Activated CD8-positive, alpha-beta T cell treated with anti-CD3 and anti-CD28 coated beads, Interleukin-2, amount 10 ng/mL, durations not matched to agents 7 days and 5 days (primary cell): ENCODE results near the gene MMP19. TPM values are rescaled to one million over a fixed set of nuclear protein-coding genes. Genes with fewer than 3 reads are reported as not detected.

Experiments used
- ATAC-seq: fragments of 150-1000 bp; cut with Tn5 transposase; one replicate; pipeline ENCODE4 v1.10.0; 2021; ENCODE audit warnings: moderate library complexity
- CTCF ChIA-PET: fragments of 350-600 bp; sonication (Branson Sonifier 250); formaldehyde crosslinking; loops from one replicate; lab custom pipeline; 2021; ENCODE audit warnings: antibody characterized with exemption; lab: Charles Lee
- POLR2A ChIA-PET: fragments of 350-600 bp; sonication (Branson Sonifier 250); formaldehyde crosslinking; loops from one replicate; lab custom pipeline; 2021; ENCODE audit warnings: antibody characterized with exemption; lab: Charles Lee
- DNase-seq: peaks from one replicate; pipeline ENCODE4 v3.0.0-alpha.2; 2020
- H3K27ac Mint-ChIP-seq: one replicate; pipeline ENCODE4 v1.8.0; 2021; ENCODE audit warnings: mild to moderate bottlenecking, mixed read lengths
- H3K27me3 Mint-ChIP-seq: one replicate; pipeline ENCODE4 v1.8.0; 2021; ENCODE audit warnings: low read depth, mixed read lengths
- H3K36me3 Mint-ChIP-seq: one replicate; pipeline ENCODE4 v1.8.0; 2021; ENCODE audit warnings: low read depth, mixed read lengths
- H3K4me1 Mint-ChIP-seq: one replicate; pipeline ENCODE4 v1.8.0; 2021; ENCODE audit warnings: low read depth, mixed read lengths
- H3K4me3 Mint-ChIP-seq: one replicate; pipeline ENCODE4 v1.8.0; 2021; ENCODE audit warnings: mild to moderate bottlenecking, mixed read lengths
- H3K9me3 Mint-ChIP-seq: one replicate; pipeline ENCODE4 v1.8.0; 2022; ENCODE audit warnings: mixed read lengths; ENCODE audit not compliant: insufficient read depth
- total RNA-seq, 2 experiments: library from RNA; stranded (reverse); gene quantifications; one replicate each; pipeline ENCODE4 v1.2.3, GENCODE V29; 2021

Gene MMP19
- total RNA-seq, 2 experiments from 2014 or later: not detected

DNA sequence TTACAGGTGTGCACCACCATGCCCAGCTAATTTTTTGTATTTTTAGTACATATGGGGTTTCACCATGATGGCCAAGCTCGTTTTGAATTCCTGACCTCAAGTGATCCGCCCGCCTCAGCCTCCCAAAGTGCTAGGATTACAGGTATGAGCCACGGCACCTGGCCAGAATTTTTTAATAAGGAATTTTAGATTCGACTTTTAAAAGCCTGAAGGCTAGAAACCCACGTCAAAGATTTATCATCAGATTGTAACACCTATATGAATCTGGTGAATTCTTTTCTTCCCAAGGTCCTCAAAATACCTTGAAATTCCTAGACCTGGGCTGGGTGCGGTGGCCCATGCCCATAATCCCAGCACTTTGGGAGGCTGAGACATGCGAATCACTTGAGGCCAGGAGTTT is 18.7 kb upstream of the MMP19 start:
- H3K4me1 Mint-ChIP-seq: no peaks in the 10 kb centered on the region
- no peaks in the 10 kb centered on the region for H3K36me3 Mint-ChIP-seq
- ChIA-PET CTCF (no interaction called here), POLR2A (no interaction called here)
- DNase-seq (no peak), ATAC-seq (no peak)
- peaks cover 6% of the 10 kb centered on the region for H3K9me3 Mint-ChIP-seq
- no peak overlapping the region for H3K27ac Mint-ChIP-seq
- H3K4me3 Mint-ChIP-seq: no peak overlapping the region
- peaks cover 3% of the 10 kb centered on the region for H3K27me3 Mint-ChIP-seq

DNA sequence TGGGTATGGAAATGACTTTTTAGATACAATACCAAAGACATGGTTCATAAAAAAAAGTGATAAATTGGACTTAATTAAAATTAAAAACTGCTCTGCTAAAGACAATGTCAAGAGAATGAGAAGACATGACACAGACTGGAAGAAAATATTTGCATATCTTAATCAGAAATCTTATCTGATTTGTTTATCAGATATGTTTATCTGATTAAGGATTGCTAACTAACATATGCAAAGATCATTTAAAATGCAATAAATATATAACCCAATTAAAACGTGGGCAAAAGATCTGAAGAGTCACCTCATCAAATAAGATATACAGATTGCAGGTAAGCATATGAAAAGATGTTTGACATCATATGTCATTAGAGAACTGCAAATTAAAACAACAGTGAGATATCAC is 10.0 kb upstream of the MMP19 start:
- no peak overlapping the region for H3K27ac Mint-ChIP-seq
- no peaks in the 10 kb centered on the region for H3K9me3 Mint-ChIP-seq
- ChIA-PET POLR2A (no interaction called here), CTCF (no interaction called here)
- H3K4me3 Mint-ChIP-seq: no peak overlapping the region
- no peak for DNase-seq
- H3K4me1 Mint-ChIP-seq: peaks cover 5% of the 10 kb centered on the region
- no peaks in the 10 kb centered on the region for H3K36me3 Mint-ChIP-seq
- ATAC-seq: no peak
- H3K27me3 Mint-ChIP-seq: peaks cover 5% of the 10 kb centered on the region

DNA sequence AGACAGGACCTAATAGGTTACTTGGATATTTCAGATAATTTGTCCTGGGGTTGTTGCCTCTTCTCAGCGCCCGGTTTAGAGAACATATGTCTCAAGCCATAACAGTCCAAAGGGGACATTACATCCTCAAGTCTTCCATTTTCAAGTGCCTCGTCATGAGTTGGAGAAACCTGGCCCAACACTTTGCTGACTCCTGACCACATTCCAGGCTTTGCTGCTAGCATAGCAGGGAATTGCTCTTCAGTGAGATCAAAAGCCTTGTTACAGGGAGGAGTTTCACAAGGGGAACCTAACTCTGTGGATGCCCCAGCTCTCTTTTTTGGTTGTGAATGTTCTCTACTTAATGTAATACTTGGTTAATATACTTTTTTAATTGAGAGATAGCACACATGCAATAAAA is 8.2 kb upstream of the MMP19 start:
- Mint-ChIP-seq H3K9me3 (no peaks in the 10 kb centered on the region), H3K27me3 (peaks cover 5% of the 10 kb centered on the region), H3K27ac (no peak overlapping the region), H3K36me3 (no peaks in the 10 kb centered on the region), H3K4me1 (peaks cover 10% of the 10 kb centered on the region), H3K4me3 (no peak overlapping the region)
- ATAC-seq (no peak), DNase-seq (no peak)
- CTCF ChIA-PET: no interaction called here
- POLR2A ChIA-PET: no interaction called here

- peaks cover 5% of the 10 kb centered on the region for H3K27me3 Mint-ChIP-seq
- H3K27ac Mint-ChIP-seq: no peak overlapping the region
- ChIA-PET CTCF (no interaction called here), POLR2A (no interaction called here)
- no peak for ATAC-seq
- DNase-seq: no peak
- no peaks in the 10 kb centered on the region for H3K9me3 Mint-ChIP-seq
- no peak overlapping the region for H3K4me3 Mint-ChIP-seq
- peaks cover 10% of the 10 kb centered on the region for H3K4me1 Mint-ChIP-seq
- H3K36me3 Mint-ChIP-seq: no peaks in the 10 kb centered on the region
Observed at GRCh38 chr12:55850401-55850800, 7.7 kb upstream of the MMP19 start.

DNA sequence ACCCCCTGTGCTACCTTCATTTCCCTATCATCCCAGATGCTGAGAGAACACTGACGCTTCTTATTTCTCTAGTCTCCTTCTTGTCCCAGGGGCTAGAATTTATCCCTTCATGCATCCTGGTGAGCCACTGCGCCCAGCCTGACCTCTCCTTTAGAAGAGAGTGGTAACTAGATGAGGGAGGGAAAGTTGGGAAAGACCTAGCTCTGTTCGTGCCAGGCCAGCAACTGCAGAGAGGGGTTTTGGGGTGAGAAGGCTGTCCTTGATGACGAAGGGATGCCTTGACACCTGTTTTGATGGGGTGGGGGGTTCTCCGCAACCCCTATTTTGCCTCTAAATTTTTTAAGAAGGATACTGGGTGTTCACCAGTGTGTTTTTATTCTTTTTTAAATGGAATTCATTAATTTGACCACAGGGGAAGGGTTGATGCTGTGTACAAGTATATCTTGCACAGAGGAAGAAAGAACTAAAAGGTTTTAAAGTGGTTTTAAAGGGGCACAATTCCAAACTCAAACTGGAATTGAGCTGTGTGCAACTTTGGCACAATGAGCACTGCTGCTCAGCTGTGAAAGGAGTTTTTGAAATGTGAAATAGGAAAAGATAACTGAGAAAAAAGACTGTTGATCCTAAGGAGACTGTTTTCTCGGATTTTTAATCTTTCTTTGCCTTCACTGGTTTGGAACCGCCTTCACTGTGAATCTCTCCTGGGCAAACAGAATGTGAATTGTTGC is 7.0 kb upstream of the MMP19 start:
- no peaks in the 10 kb centered on the region for H3K9me3 Mint-ChIP-seq
- H3K36me3 Mint-ChIP-seq: no peaks in the 10 kb centered on the region
- CTCF ChIA-PET: no interaction called here
- H3K27ac Mint-ChIP-seq: no peak overlapping the region
- H3K4me3 Mint-ChIP-seq: no peak overlapping the region
- H3K4me1 Mint-ChIP-seq: peaks cover 10% of the 10 kb centered on the region
- ATAC-seq: no peak
- POLR2A ChIA-PET: no interaction called here
- peaks cover 5% of the 10 kb centered on the region for H3K27me3 Mint-ChIP-seq
- DNase-seq: no peak

- Mint-ChIP-seq H3K4me1 (peaks cover 10% of the 10 kb centered on the region), H3K27ac (no peak overlapping the region), H3K27me3 (peaks cover 5% of the 10 kb centered on the region), H3K36me3 (no peaks in the 10 kb centered on the region), H3K4me3 (no peak overlapping the region), H3K9me3 (no peaks in the 10 kb centered on the region)
- no peak for DNase-seq
- ATAC-seq: peak; percentile 53
- ChIA-PET POLR2A (interaction anchor here (0.7 to 1.4 kb wide), 3 partner anchors 17 to 152 kb away, joined by 3 to 4 read pairs (median 3); partner anchors contain the start of genes ORMDL2 and SARNP), CTCF (interaction anchor here (0.8 to 1.5 kb wide), 4 partner anchors 17 to 149 kb away, joined by 3 to 5 read pairs (median 3); partner anchors contain the start of gene SUOX)
Observed at GRCh38 chr12:55847603-55848291, 5.0 kb upstream of the MMP19 start.

GRCh38 chr12:55847033-55847432 is 4.3 kb upstream of the MMP19 start:
- Mint-ChIP-seq H3K36me3 (no peaks in the 10 kb centered on the region), H3K9me3 (no peaks in the 10 kb centered on the region), H3K4me3 (no peak overlapping the region), H3K4me1 (peaks cover 10% of the 10 kb centered on the region), H3K27ac (no peak overlapping the region), H3K27me3 (peaks cover 8% of the 10 kb centered on the region)
- ChIA-PET CTCF (interaction anchor here (1.2 to 1.5 kb wide), 2 partner anchors 109 to 150 kb away, joined by 3 read pairs; partner anchors contain the start of gene SUOX), POLR2A (interaction anchor here (0.7 to 1.4 kb wide), 3 partner anchors 17 to 153 kb away, joined by 3 to 4 read pairs (median 3); partner anchors contain the start of genes ORMDL2 and SARNP)
- ATAC-seq (peak; percentile 34), DNase-seq (no peak)

DNA sequence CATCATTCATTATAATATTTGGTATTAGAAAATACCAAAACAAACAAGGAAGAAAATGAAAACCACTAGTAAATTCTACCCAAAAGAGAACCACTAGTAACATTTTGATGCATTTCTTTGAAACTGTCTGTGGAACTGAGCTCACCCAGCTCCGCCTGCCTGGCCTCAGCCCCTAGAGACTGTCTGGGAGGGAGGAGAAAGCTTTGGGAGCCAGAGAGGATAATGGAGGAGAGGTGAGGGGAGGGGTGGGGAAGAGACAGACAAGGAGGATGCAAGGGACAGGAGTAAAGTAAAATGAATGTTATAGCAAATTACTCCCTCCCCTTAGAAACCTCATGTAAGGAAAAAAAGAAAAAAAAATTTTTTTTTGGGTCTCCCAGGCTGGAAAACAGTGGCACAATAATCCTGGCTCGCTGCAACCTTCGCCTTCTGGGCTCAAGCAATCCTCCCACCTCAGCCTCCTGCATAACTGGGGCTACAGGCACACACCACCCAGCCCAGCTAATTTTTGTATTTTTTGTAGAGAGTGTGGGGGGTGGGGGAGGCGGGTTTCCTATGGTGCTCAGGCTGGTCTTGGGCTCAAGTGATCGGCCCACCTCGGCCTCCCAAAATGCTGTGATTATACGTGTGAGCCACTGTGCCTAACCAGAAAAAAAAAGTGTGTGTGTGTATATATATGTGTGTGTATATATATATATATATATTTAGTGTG is 3.2 kb upstream of the MMP19 start:
- no peak for ATAC-seq
- no peak overlapping the region for H3K4me3 Mint-ChIP-seq
- no peak overlapping the region for H3K27ac Mint-ChIP-seq
- DNase-seq: no peak
- peaks cover 11% of the 10 kb centered on the region for H3K4me1 Mint-ChIP-seq
- ChIA-PET POLR2A (no interaction called here), CTCF (no interaction called here)
- H3K27me3 Mint-ChIP-seq: peaks cover 8% of the 10 kb centered on the region
- no peaks in the 10 kb centered on the region for H3K9me3 Mint-ChIP-seq
- no peaks in the 10 kb centered on the region for H3K36me3 Mint-ChIP-seq

GRCh38 chr12:55845361-55845760 is 2.6 kb upstream of the MMP19 start:
- POLR2A ChIA-PET: interaction anchor here (1.2 kb wide), 1 partner anchor 128 kb away, joined by 3 read pairs; the partner anchor contains the start of gene RAB5B
- no peaks in the 10 kb centered on the region for H3K36me3 Mint-ChIP-seq

GRCh38 chr12:55844961-55845360 is 2.2 kb upstream of the MMP19 start:
- Mint-ChIP-seq H3K4me1 (peaks cover 11% of the 10 kb centered on the region), H3K36me3 (no peaks in the 10 kb centered on the region), H3K4me3 (no peak overlapping the region), H3K27ac (no peak overlapping the region), H3K9me3 (no peaks in the 10 kb centered on the region), H3K27me3 (peaks cover 3% of the 10 kb centered on the region)
- ATAC-seq: no peak
- ChIA-PET CTCF (no interaction called here), POLR2A (interaction anchor here (1.2 kb wide), 1 partner anchor 129 kb away, joined by 3 read pairs; the partner anchor contains the start of gene RAB5B)
- DNase-seq: no peak

More at GRCh38 chr12:55845361-55845760, 2.6 kb upstream of the MMP19 start:
- no peak for ATAC-seq
- H3K4me1 Mint-ChIP-seq: peaks cover 11% of the 10 kb centered on the region
- DNase-seq: no peak
- no peak overlapping the region for H3K27ac Mint-ChIP-seq
- H3K9me3 Mint-ChIP-seq: no peaks in the 10 kb centered on the region
- CTCF ChIA-PET: no interaction called here
- H3K4me3 Mint-ChIP-seq: no peak overlapping the region
- peaks cover 6% of the 10 kb centered on the region for H3K27me3 Mint-ChIP-seq

- peaks cover 3% of the 10 kb centered on the region for H3K27me3 Mint-ChIP-seq
- no peaks in the 10 kb centered on the region for H3K36me3 Mint-ChIP-seq
- POLR2A ChIA-PET: interaction anchor here (0.6 kb wide), 1 partner anchor 25 kb away, joined by 5 read pairs; the partner anchor contains the start of genes ORMDL2 and SARNP
- ATAC-seq (no peak), DNase-seq (no peak)
- CTCF ChIA-PET: interaction anchor here (0.6 to 1.1 kb wide), 2 partner anchors 48 to 104 kb away, joined by 3 to 4 read pairs; no protein-coding TSS in a partner anchor
- peaks cover 7% of the 10 kb centered on the region for H3K4me1 Mint-ChIP-seq
- H3K27ac Mint-ChIP-seq: no peak overlapping the region
- no peaks in the 10 kb centered on the region for H3K9me3 Mint-ChIP-seq
- H3K4me3 Mint-ChIP-seq: no peak overlapping the region
Observed at GRCh38 chr12:55843431-55843830, 695 bp upstream of the MMP19 start.
